CD14-positive monocyte (primary cell): Measurements from ENCODE around the gene DNLZ. TPM values are rescaled to one million over a fixed set of nuclear protein-coding genes. Genes with fewer than 3 reads are reported as not detected.

Source experiments
- DNase-seq, 3 donors: peaks; one replicate each; pipeline ENCODE4 v3.0.0-alpha.2; 2011 to 2022
- H2AFZ ChIP-seq: 2 replicates; pipeline ENCODE4 v1.6.0; 2012; ENCODE audit warnings: mild to moderate bottlenecking, low read depth, low read length, inconsistent platforms; ENCODE audit not compliant: insufficient read depth, poor library complexity, severe bottlenecking
- H3K27ac ChIP-seq, 2 donors: 1 replicate in 1 of 2; 2 replicates in 1 of 2; pipeline ENCODE4 v1.5.1; 2012 to 2013; ENCODE audit warnings: low read length in 2 of 2, control low read depth in 1 of 2, inconsistent platforms in 1 of 2, low read depth in 1 of 2, mild to moderate bottlenecking in 1 of 2
- H3K27me3 ChIP-seq, 2 donors: one replicate each; pipeline versions ENCODE4 v1.6.0 to v1.6.1; 2011 to 2013; ENCODE audit warnings: low read length in 2 of 2; ENCODE audit not compliant: control insufficient read depth in 2 of 2, insufficient read depth in 2 of 2
- H3K36me3 ChIP-seq, 2 donors: replicated peaks in 1 of 2; 1 replicate in 1 of 2; 2 replicates in 1 of 2; pipeline versions ENCODE4 v1.5.1 to v1.6.1; 2012 to 2013; ENCODE audit warnings: low read length in 2 of 2, control low read depth in 1 of 2, inconsistent platforms in 1 of 2, mild to moderate bottlenecking in 1 of 2; ENCODE audit not compliant: insufficient read depth in 2 of 2, control insufficient read depth in 1 of 2
- H3K4me1 ChIP-seq, 2 donors: 1 replicate in 1 of 2; 2 replicates in 1 of 2; pipeline versions ENCODE4 v1.5.1 to v1.6.1; 2012 to 2013; ENCODE audit warnings: low read length in 2 of 2, control low read depth in 1 of 2, inconsistent platforms in 1 of 2, mild to moderate bottlenecking in 1 of 2, moderate library complexity in 1 of 2; ENCODE audit not compliant: insufficient read depth in 2 of 2, control insufficient read depth in 1 of 2
- H3K4me2 ChIP-seq: replicated peaks from 2 replicates; pipeline ENCODE3; 2012; ENCODE audit warnings: low read length, moderate library complexity, mild to moderate bottlenecking; ENCODE audit not compliant: poor library complexity, severe bottlenecking; ENCODE audit errors: extremely low read depth
- H3K4me3 ChIP-seq, 3 experiments: fragments of 200-600 bp in 1 of 3; sonication (generic) in 1 of 3; replicated peaks in 1 of 3; 1 replicate in 2 of 3; 2 replicates in 1 of 3; pipeline ENCODE4 v1.5.1; 2011 to 2013; ENCODE audit warnings: low read length in 3 of 3, mild to moderate bottlenecking in 3 of 3, control low read depth in 2 of 3, low read depth in 2 of 3, inconsistent platforms in 1 of 3, moderate library complexity in 1 of 3
- H3K79me2 ChIP-seq: 2 replicates; pipeline ENCODE4 v1.6.0; 2012; ENCODE audit warnings: mild to moderate bottlenecking, control low read depth, inconsistent platforms, low read length, moderate library complexity; ENCODE audit not compliant: insufficient read depth
- H3K9ac ChIP-seq: 2 replicates; pipeline ENCODE4 v1.6.0; 2017; ENCODE audit warnings: low read length, mild to moderate bottlenecking; ENCODE audit not compliant: insufficient read depth, poor library complexity, severe bottlenecking
- H3K9me3 ChIP-seq, 2 donors: replicated peaks in 1 of 2; 1 replicate in 1 of 2; 2 replicates in 1 of 2; pipeline versions ENCODE4 v1.5.1 to v1.6.1; 2012 to 2013; ENCODE audit warnings: low read length in 2 of 2, control low read depth in 1 of 2; ENCODE audit not compliant: control insufficient read depth in 1 of 2, insufficient read depth in 1 of 2
- H4K20me1 ChIP-seq: 2 replicates; pipeline ENCODE4 v1.6.0; 2012; ENCODE audit warnings: mild to moderate bottlenecking, low read length, control low read depth, moderate library complexity; ENCODE audit not compliant: insufficient read depth
- H3K27ac Mint-ChIP-seq, 7 donors: one replicate each; pipeline ENCODE4 v1.8.0; 2020; ENCODE audit warnings: mild to moderate bottlenecking in 7 of 7, mixed read lengths in 7 of 7, moderate library complexity in 6 of 7, inconsistent platforms in 2 of 7
- H3K27me3 Mint-ChIP-seq, 3 donors: one replicate each; pipeline ENCODE4 v1.8.0; 2021 to 2022; ENCODE audit warnings: low read depth in 3 of 3, mild to moderate bottlenecking in 3 of 3, mixed read lengths in 3 of 3, moderate library complexity in 3 of 3, inconsistent platforms in 1 of 3
- H3K36me3 Mint-ChIP-seq, 2 donors: one replicate each; pipeline ENCODE4 v1.8.0; 2020; ENCODE audit warnings: mixed read lengths in 2 of 2, inconsistent platforms in 1 of 2, mild to moderate bottlenecking in 1 of 2
- H3K4me1 Mint-ChIP-seq: one replicate; pipeline ENCODE4 v1.8.0; 2020; ENCODE audit warnings: mild to moderate bottlenecking, mixed read lengths
- H3K4me3 Mint-ChIP-seq, 2 donors: one replicate each; pipeline ENCODE4 v1.8.0; 2020; ENCODE audit warnings: mild to moderate bottlenecking in 2 of 2, mixed read lengths in 2 of 2, moderate library complexity in 1 of 2
- H3K9me3 Mint-ChIP-seq, 7 donors: one replicate each; pipeline ENCODE4 v1.8.0; 2020 to 2022; ENCODE audit warnings: mixed read lengths in 7 of 7, mild to moderate bottlenecking in 6 of 7, moderate library complexity in 6 of 7, inconsistent platforms in 2 of 7
- CTCF ChIP-seq: fragments of 200-600 bp; IDR thresholded peaks from one replicate; pipeline ENCODE4 v1.8.0; 2022; ENCODE audit warnings: antibody characterized with exemption, mild to moderate bottlenecking
- WGBS: methylation state at CpG from one replicate; pipeline ENCODE4 v1.1.5; 2013; ENCODE audit warnings: missing lambda C conversion rate; ENCODE audit not compliant: insufficient coverage; 5-methylcytosine and 5-hydroxymethylcytosine counted together
- intact Hi-C, 2 donors: fragments of 100-400 bp; cut with micrococcal nuclease; formaldehyde crosslinking; loops; one replicate each; pipeline versions ENCODE4 v1.15.0 to v1.15.1; 2023
- polyA plus RNA-seq, 3 donors: library from polyadenylated mRNA; depleted of rRNA in 1 of 3; unstranded in 2 of 3; stranded (reverse) in 1 of 3; fragments of 300-500 nt in 2 of 3; fragments of >200 nt in 1 of 3; fragmentation: Illumina TruSeq in 2 of 3; gene quantifications; 1 replicate in 2 of 3; 2 replicates in 1 of 3; pipeline ENCODE4 v1.2.3, GENCODE V29; 2012 to 2021

The DNLZ gene
- polyA plus RNA-seq, 3 donors, result 5.1 to 20.5 (median 10.5) TPM

DNA sequence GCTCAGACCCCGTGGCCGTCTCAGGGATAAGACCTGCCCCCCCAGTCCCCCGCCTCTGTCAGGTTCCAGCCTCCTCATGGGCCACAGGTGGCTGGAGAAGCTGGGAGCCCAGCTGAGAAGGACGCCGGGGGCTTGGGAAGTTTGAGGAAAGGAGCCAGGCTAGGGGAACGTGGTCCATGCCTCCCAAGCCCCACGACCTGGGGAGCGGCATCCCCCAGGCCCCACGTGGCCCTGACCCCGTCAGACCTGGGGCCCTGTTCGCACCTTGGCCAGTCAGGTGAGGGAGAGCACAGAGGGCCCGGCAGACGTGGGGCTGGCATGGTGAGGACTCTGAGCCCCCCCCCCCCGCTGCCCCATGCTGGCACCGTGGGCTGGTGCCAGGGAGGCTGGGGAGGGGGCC, 32.5 kb downstream of the DNLZ start:
- no peaks in the 10 kb centered on the region for H4K20me1 ChIP-seq
- H3K36me3 ChIP-seq, result no peaks in the 10 kb centered on the region
- H3K4me1 ChIP-seq, result peaks cover 22 to 25% of the 10 kb centered on the region in 2 donors
- no peak for TF ChIP-seq CTCF
- no peak overlapping the region for H3K4me3 ChIP-seq
- peaks cover 0 to 26% of the 10 kb centered on the region in 2 donors for H3K27me3 ChIP-seq
- Mint-ChIP-seq H3K27me3 (peaks cover 15 to 26% (median 18%) of the 10 kb centered on the region in 3 donors), H3K4me1 (peaks cover 11% of the 10 kb centered on the region), H3K4me3 (no peak overlapping the region), H3K9me3 (no peaks in the 10 kb centered on the region), H3K36me3 (no peaks in the 10 kb centered on the region), H3K27ac (peak overlapping the region in 1 of 7 donors; percentile 65)
- intact Hi-C loops, result no loop called here
- no peak for DNase-seq
- H3K79me2 ChIP-seq, result no peaks in the 10 kb centered on the region
- H3K27ac ChIP-seq, result no peak overlapping the region
- no peaks in the 10 kb centered on the region for H3K9me3 ChIP-seq
- H3K4me2 ChIP-seq, result no peak overlapping the region
- no peak overlapping the region for H3K9ac ChIP-seq
- WGBS, result 96% methylated on average over 12 of the region's 15 CpGs
- no peak overlapping the region for H2AFZ ChIP-seq

GRCh38 chr9:136330406-136330990, 33.0 kb downstream of the DNLZ start:
- WGBS, result 81% methylated on average over 10 of the region's 14 CpGs
- Mint-ChIP-seq H3K27ac (no peak overlapping the region), H3K4me3 (no peak overlapping the region), H3K36me3 (no peaks in the 10 kb centered on the region), H3K9me3 (no peaks in the 10 kb centered on the region), H3K4me1 (peaks cover 11% of the 10 kb centered on the region), H3K27me3 (peaks cover 15 to 30% (median 22%) of the 10 kb centered on the region in 3 donors)
- H2AFZ ChIP-seq, result no peak overlapping the region
- no peaks in the 10 kb centered on the region for H3K9me3 ChIP-seq
- intact Hi-C loops, result no loop called here
- peaks cover 22 to 25% of the 10 kb centered on the region in 2 donors for H3K4me1 ChIP-seq
- no peak overlapping the region for H3K4me3 ChIP-seq
- H3K36me3 ChIP-seq, result no peaks in the 10 kb centered on the region
- DNase-seq, result no peak
- no peak overlapping the region for H3K4me2 ChIP-seq
- H3K27me3 ChIP-seq, result peaks cover 0 to 28% of the 10 kb centered on the region in 2 donors
- H4K20me1 ChIP-seq, result no peaks in the 10 kb centered on the region
- H3K9ac ChIP-seq, result no peak overlapping the region
- no peaks in the 10 kb centered on the region for H3K79me2 ChIP-seq
- no peak for TF ChIP-seq CTCF
- no peak overlapping the region for H3K27ac ChIP-seq
